Measurements from ENCODE around the gene ABCF2.

Gene ABCF2

GRCh38 chr7:151202836-151203235, 24.2 kb downstream of the ABCF2 start:
- H3K4me3 ChIP-seq (ENCODE audit: insufficient read depth in 1 of 2, low read depth in 1 of 2, low read length in 2 of 2): no peak overlapping the region
- H2AFZ ChIP-seq (ENCODE audit: low read depth, low read length): no peak overlapping the region
- H3K9me3 ChIP-seq (ENCODE audit: control insufficient read depth, low read length): no peaks in the 10 kb centered on the region
- no peak overlapping the region for H4K91ac ChIP-seq (ENCODE audit: low read length)
- 90% methylated on average over 9 of the region's 9 CpGs for WGBS
- no peak overlapping the region for H3K27ac ChIP-seq (ENCODE audit: low read length, poor library complexity, severe bottlenecking)
- no peak overlapping the region for H2BK5ac ChIP-seq (ENCODE audit: low read depth, low read length, poor library complexity, severe bottlenecking)
- H3K23ac ChIP-seq (ENCODE audit: low read length in 2 of 2): no peak overlapping the region
- no peak overlapping the region for H4K8ac ChIP-seq (ENCODE audit: low read length)
- no peak overlapping the region for H2BK15ac ChIP-seq (ENCODE audit: low read depth, poor library complexity, severe bottlenecking)
- no peak overlapping the region for H2BK12ac ChIP-seq (ENCODE audit: low read length in 2 of 2)
- no peak overlapping the region for H3K14ac ChIP-seq (ENCODE audit: low read length in 2 of 2)
- peaks cover 64 to 92% of the 10 kb centered on the region in 2 experiments for H3K27me3 ChIP-seq (ENCODE audit: control insufficient read depth in 1 of 2, insufficient read depth in 1 of 2, low read length in 2 of 2)
- no peak overlapping the region for H3K18ac ChIP-seq (ENCODE audit: low read depth in 1 of 2, low read length in 2 of 2)
- H2BK120ac ChIP-seq (ENCODE audit: low read depth, low read length): no peak overlapping the region
- H2AK5ac ChIP-seq (ENCODE audit: low read length, severe bottlenecking): no peak overlapping the region
- no peaks in the 10 kb centered on the region for H3K79me1 ChIP-seq (replicated peaks; ENCODE audit: low read length, poor library complexity, severe bottlenecking)
- no peak overlapping the region for H3K4me2 ChIP-seq (ENCODE audit: low read length, poor library complexity, severe bottlenecking)
- H3K4me1 ChIP-seq (ENCODE audit: control insufficient read depth, insufficient read depth, low read depth, low read length): no peaks in the 10 kb centered on the region
- no peak for DNase-seq
- no peaks in the 10 kb centered on the region for H3K36me3 ChIP-seq (ENCODE audit: control insufficient read depth in 1 of 2, insufficient read depth in 2 of 2, low read depth in 1 of 2, low read length in 2 of 2)
- no peak overlapping the region for H3K4ac ChIP-seq (ENCODE audit: low read depth in 1 of 2, low read length in 2 of 2)
- H3K9ac ChIP-seq (ENCODE audit: low read length): no peak overlapping the region

GRCh38 chr7:151201751-151202150, 25.3 kb downstream of the ABCF2 start:
- no peak overlapping the region for H3K14ac ChIP-seq (ENCODE audit: low read length in 2 of 2)
- no peak overlapping the region for H3K23ac ChIP-seq (ENCODE audit: low read length in 2 of 2)
- no peak overlapping the region for H2BK15ac ChIP-seq (ENCODE audit: low read depth, poor library complexity, severe bottlenecking)
- H3K18ac ChIP-seq (ENCODE audit: low read depth in 1 of 2, low read length in 2 of 2): no peak overlapping the region
- no peak overlapping the region for H3K4me3 ChIP-seq (ENCODE audit: insufficient read depth in 1 of 2, low read depth in 1 of 2, low read length in 2 of 2)
- H3K27ac ChIP-seq (ENCODE audit: low read length, poor library complexity, severe bottlenecking): no peak overlapping the region
- no peak overlapping the region for H2BK120ac ChIP-seq (ENCODE audit: low read depth, low read length)
- DNase-seq: no peak
- no peak overlapping the region for H2BK12ac ChIP-seq (ENCODE audit: low read length in 2 of 2)
- no peak overlapping the region for H3K4ac ChIP-seq (ENCODE audit: low read depth in 1 of 2, low read length in 2 of 2)
- no peak overlapping the region for H3K9ac ChIP-seq (ENCODE audit: low read length)
- no peak overlapping the region for H4K91ac ChIP-seq (ENCODE audit: low read length)
- H3K27me3 ChIP-seq (ENCODE audit: control insufficient read depth in 1 of 2, insufficient read depth in 1 of 2, low read length in 2 of 2): peaks cover 68 to 92% of the 10 kb centered on the region in 2 experiments
- 93% methylated on average over 4 of the region's 4 CpGs for WGBS
- no peak overlapping the region for H4K8ac ChIP-seq (ENCODE audit: low read length)
- no peak overlapping the region for H2AK5ac ChIP-seq (ENCODE audit: low read length, severe bottlenecking)
- H3K4me1 ChIP-seq (ENCODE audit: control insufficient read depth, insufficient read depth, low read depth, low read length): no peaks in the 10 kb centered on the region
- H3K9me3 ChIP-seq (ENCODE audit: control insufficient read depth, low read length): no peaks in the 10 kb centered on the region
- no peaks in the 10 kb centered on the region for H3K79me1 ChIP-seq (replicated peaks; ENCODE audit: low read length, poor library complexity, severe bottlenecking)
- H2BK5ac ChIP-seq (ENCODE audit: low read depth, low read length, poor library complexity, severe bottlenecking): no peak overlapping the region
- H2AFZ ChIP-seq (ENCODE audit: low read depth, low read length): no peak overlapping the region
- no peaks in the 10 kb centered on the region for H3K36me3 ChIP-seq (ENCODE audit: control insufficient read depth in 1 of 2, insufficient read depth in 2 of 2, low read depth in 1 of 2, low read length in 2 of 2)
- H3K4me2 ChIP-seq (ENCODE audit: low read length, poor library complexity, severe bottlenecking): no peak overlapping the region

- no peak overlapping the region for H3K23ac ChIP-seq (ENCODE audit: low read length in 2 of 2)
- H3K9me3 ChIP-seq (ENCODE audit: control insufficient read depth, low read length): no peaks in the 10 kb centered on the region
- no peak overlapping the region for H3K14ac ChIP-seq (ENCODE audit: low read length in 2 of 2)
- no peak overlapping the region for H2AFZ ChIP-seq (ENCODE audit: low read depth, low read length)
- H3K27ac ChIP-seq (ENCODE audit: low read length, poor library complexity, severe bottlenecking): no peak overlapping the region
- H2BK120ac ChIP-seq (ENCODE audit: low read depth, low read length): no peak overlapping the region
- no peaks in the 10 kb centered on the region for H3K4me1 ChIP-seq (ENCODE audit: control insufficient read depth, insufficient read depth, low read depth, low read length)
- H4K91ac ChIP-seq (ENCODE audit: low read length): no peak overlapping the region
- H3K4ac ChIP-seq (ENCODE audit: low read depth in 1 of 2, low read length in 2 of 2): no peak overlapping the region
- DNase-seq: no peak
- no peak overlapping the region for H4K8ac ChIP-seq (ENCODE audit: low read length)
- no peak overlapping the region for H2BK15ac ChIP-seq (ENCODE audit: low read depth, poor library complexity, severe bottlenecking)
- H3K79me1 ChIP-seq (replicated peaks; ENCODE audit: low read length, poor library complexity, severe bottlenecking): no peaks in the 10 kb centered on the region
- H3K9ac ChIP-seq (ENCODE audit: low read length): no peak overlapping the region
- no peak overlapping the region for H3K4me3 ChIP-seq (ENCODE audit: insufficient read depth in 1 of 2, low read depth in 1 of 2, low read length in 2 of 2)
- WGBS: 76% methylated on average over 3 of the region's 3 CpGs
- H3K4me2 ChIP-seq (ENCODE audit: low read length, poor library complexity, severe bottlenecking): no peak overlapping the region
- H3K36me3 ChIP-seq (ENCODE audit: control insufficient read depth in 1 of 2, insufficient read depth in 2 of 2, low read depth in 1 of 2, low read length in 2 of 2): no peaks in the 10 kb centered on the region
- no peak overlapping the region for H3K18ac ChIP-seq (ENCODE audit: low read depth in 1 of 2, low read length in 2 of 2)
- H3K27me3 ChIP-seq (ENCODE audit: control insufficient read depth in 1 of 2, insufficient read depth in 1 of 2, low read length in 2 of 2): peaks cover 72 to 92% of the 10 kb centered on the region in 2 experiments
- no peak overlapping the region for H2AK5ac ChIP-seq (ENCODE audit: low read length, severe bottlenecking)
- no peak overlapping the region for H2BK5ac ChIP-seq (ENCODE audit: low read depth, low read length, poor library complexity, severe bottlenecking)
- H2BK12ac ChIP-seq (ENCODE audit: low read length in 2 of 2): no peak overlapping the region
These were observed 25.7 kb downstream of the ABCF2 start for GRCh38 chr7:151201344-151201743.

- 76% methylated on average over 28 of the region's 30 CpGs for WGBS
- Histone ChIP-seq H3K23ac (ENCODE audit: low read length in 2 of 2) (no peak overlapping the region), H3K4me2 (ENCODE audit: low read length, poor library complexity, severe bottlenecking) (no peak overlapping the region), H3K36me3 (ENCODE audit: control insufficient read depth in 1 of 2, insufficient read depth in 2 of 2, low read depth in 1 of 2, low read length in 2 of 2) (no peaks in the 10 kb centered on the region), H3K4me3 (ENCODE audit: insufficient read depth in 1 of 2, low read depth in 1 of 2, low read length in 2 of 2) (no peak overlapping the region), H2AK5ac (ENCODE audit: low read length, severe bottlenecking) (no peak overlapping the region), H2AFZ (ENCODE audit: low read depth, low read length) (no peak overlapping the region), H3K9ac (ENCODE audit: low read length) (no peak overlapping the region), H3K4me1 (ENCODE audit: control insufficient read depth, insufficient read depth, low read depth, low read length) (no peaks in the 10 kb centered on the region), H2BK15ac (ENCODE audit: low read depth, poor library complexity, severe bottlenecking) (no peak overlapping the region), H3K27me3 (ENCODE audit: control insufficient read depth in 1 of 2, insufficient read depth in 1 of 2, low read length in 2 of 2) (peaks cover 77 to 92% of the 10 kb centered on the region in 2 experiments), H2BK120ac (ENCODE audit: low read depth, low read length) (no peak overlapping the region), H3K4ac (ENCODE audit: low read depth in 1 of 2, low read length in 2 of 2) (no peak overlapping the region), H3K9me3 (ENCODE audit: control insufficient read depth, low read length) (no peaks in the 10 kb centered on the region), H4K8ac (ENCODE audit: low read length) (no peak overlapping the region), H2BK5ac (ENCODE audit: low read depth, low read length, poor library complexity, severe bottlenecking) (no peak overlapping the region), H3K18ac (ENCODE audit: low read depth in 1 of 2, low read length in 2 of 2) (no peak overlapping the region), H4K91ac (ENCODE audit: low read length) (no peak overlapping the region), H3K14ac (ENCODE audit: low read length in 2 of 2) (no peak overlapping the region), H2BK12ac (ENCODE audit: low read length in 2 of 2) (no peak overlapping the region), H3K79me1 (replicated peaks; ENCODE audit: low read length, poor library complexity, severe bottlenecking) (no peaks in the 10 kb centered on the region), H3K27ac (ENCODE audit: low read length, poor library complexity, severe bottlenecking) (no peak overlapping the region)
- DNase-seq: no peak
These were observed 27.8 kb downstream of the ABCF2 start for GRCh38 chr7:151198945-151199848.
